Thyroid gland (tissue), 4 donors: ENCODE data around the gene DNASE2.

Source experiments
- POLR2A ChIP-seq, 2 donors: fragments of 450-650 bp; IDR thresholded peaks; one replicate each; pipeline ENCODE4 v1.6.1; 2017; ENCODE audit warnings: antibody characterized with exemption in 2 of 2, mild to moderate bottlenecking in 2 of 2, moderate library complexity in 1 of 2
- TF ChIP-seq, protein P1 (sequence below), 6 experiments: fragments of 200-600 bp in 3 of 6; fragments of 450-650 bp in 3 of 6; sonication (generic) in 3 of 6; IDR thresholded peaks; one replicate each; pipeline ENCODE4 v1.5.1; 2016 to 2019; ENCODE audit warnings: antibody characterized with exemption in 6 of 6, mild to moderate bottlenecking in 2 of 6, inconsistent platforms in 1 of 6, moderate library complexity in 1 of 6

DNA sequence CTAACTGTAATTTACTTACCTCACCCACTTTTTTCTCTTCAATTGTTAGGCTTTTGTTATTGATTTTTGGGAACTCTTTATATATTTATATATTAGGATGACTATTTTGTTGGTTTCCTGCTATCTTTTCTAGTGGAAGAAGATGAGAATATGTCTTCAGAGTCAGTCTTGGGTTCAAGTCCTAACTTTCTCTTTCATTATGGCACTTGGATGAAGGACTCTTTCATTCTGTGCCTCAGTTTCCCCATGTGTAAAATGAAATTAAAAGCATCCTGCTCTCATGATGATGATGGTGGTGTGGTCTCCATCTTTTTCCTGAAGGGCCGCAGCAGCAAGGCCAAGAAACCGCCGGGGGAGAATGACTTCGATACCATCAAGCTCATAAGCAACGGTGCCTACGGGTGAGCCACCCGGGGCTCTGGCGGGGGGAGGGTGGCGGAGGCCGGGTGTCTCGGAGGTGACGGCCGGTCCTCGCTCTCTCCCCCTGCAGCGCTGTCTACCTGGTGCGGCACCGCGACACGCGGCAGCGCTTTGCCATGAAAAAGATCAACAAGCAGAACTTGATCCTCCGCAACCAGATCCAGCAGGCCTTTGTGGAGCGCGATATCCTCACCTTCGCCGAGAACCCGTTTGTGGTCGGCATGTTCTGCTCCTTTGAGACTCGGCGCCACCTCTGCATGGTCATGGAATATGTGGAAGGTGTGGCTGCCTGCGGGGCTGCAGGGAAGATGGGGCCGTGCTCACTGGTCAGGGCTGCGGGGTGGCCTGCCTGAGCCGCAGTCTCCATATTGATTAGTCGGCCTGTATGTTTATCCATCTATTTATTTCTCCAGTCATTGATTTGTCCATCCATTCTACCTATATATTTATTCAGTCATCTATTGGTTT, 23.0 kb downstream of the DNASE2 start:
- no peak for TF ChIP-seq POLR2A (IDR thresholded peaks at IDR 0.05)
- TF ChIP-seq, protein P1, sequence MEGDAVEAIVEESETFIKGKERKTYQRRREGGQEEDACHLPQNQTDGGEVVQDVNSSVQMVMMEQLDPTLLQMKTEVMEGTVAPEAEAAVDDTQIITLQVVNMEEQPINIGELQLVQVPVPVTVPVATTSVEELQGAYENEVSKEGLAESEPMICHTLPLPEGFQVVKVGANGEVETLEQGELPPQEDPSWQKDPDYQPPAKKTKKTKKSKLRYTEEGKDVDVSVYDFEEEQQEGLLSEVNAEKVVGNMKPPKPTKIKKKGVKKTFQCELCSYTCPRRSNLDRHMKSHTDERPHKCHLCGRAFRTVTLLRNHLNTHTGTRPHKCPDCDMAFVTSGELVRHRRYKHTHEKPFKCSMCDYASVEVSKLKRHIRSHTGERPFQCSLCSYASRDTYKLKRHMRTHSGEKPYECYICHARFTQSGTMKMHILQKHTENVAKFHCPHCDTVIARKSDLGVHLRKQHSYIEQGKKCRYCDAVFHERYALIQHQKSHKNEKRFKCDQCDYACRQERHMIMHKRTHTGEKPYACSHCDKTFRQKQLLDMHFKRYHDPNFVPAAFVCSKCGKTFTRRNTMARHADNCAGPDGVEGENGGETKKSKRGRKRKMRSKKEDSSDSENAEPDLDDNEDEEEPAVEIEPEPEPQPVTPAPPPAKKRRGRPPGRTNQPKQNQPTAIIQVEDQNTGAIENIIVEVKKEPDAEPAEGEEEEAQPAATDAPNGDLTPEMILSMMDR (IDR thresholded peaks at IDR 0.05) = no peak
